GM19023 (cell line): ENCODE results near the gene RAB26.
"Not testable (repeated sequence)": the region's sequence is repeated elsewhere in the genome, so short reads cannot be mapped to it uniquely, and the experiment has no call there.

Experiments
- ATAC-seq: cut with Tn5 transposase; IDR thresholded peaks from one replicate; pipeline ENCODE4 v1.9.1; 2021; ENCODE audit warnings: mild to moderate bottlenecking, moderate library complexity; ENCODE audit not compliant: unreplicated experiment

Gene RAB26

GRCh38 chr16:2195322-2196161 lies 47.1 kb downstream of the RAB26 start:
- no peak for ATAC-seq

GRCh38 chr16:2196162-2196980 lies 47.9 kb downstream of the RAB26 start, which contains the start of gene CASKIN1:
Gene CASKIN1 (minus strand): TSS chr16:2196605. CDS start chr16:2196432, 173 bp downstream.
- no peak for ATAC-seq

GRCh38 chr16:2196981-2197511 lies 48.6 kb downstream of the RAB26 start:
- no peak for ATAC-seq

- no peak for ATAC-seq
Measured at GRCh38 chr16:2197765-2198164, 49.3 kb downstream of the RAB26 start.

- no peak for ATAC-seq
Measured at GRCh38 chr16:2198283-2198682, 49.9 kb downstream of the RAB26 start.

- ATAC-seq, result no peak
Measured at GRCh38 chr16:2199095-2199494, 50.7 kb downstream of the RAB26 start.

GRCh38 chr16:2199621-2200139 lies 51.3 kb downstream of the RAB26 start:
- no peak for ATAC-seq

GRCh38 chr16:2200313-2200712 lies 51.9 kb downstream of the RAB26 start:
- ATAC-seq, result no peak

GRCh38 chr16:2203119-2203688 lies 54.8 kb downstream of the RAB26 start:
- not testable (repeated sequence) for ATAC-seq
